NCI-H2227 (cell line): ENCODE data around the gene SRRM4.

ENCODE experiments used
- DNase-seq: peaks from one replicate; lab custom pipeline; 2025; ENCODE audit not compliant: unreplicated experiment; lab: John Stamatoyannopoulos, UW

SRRM4 gene

GRCh38 chr12:119183942-119184695 lies 202.8 kb downstream of the SRRM4 start:
- DNase-seq, result no peak

GRCh38 chr12:119195256-119195655 lies 213.9 kb downstream of the SRRM4 start:
- DNase-seq, result no peak

- DNase-seq, result no peak
Measured at GRCh38 chr12:119198440-119198839, 217.1 kb downstream of the SRRM4 start.

GRCh38 chr12:119200601-119201000 lies 219.3 kb downstream of the SRRM4 start:
- DNase-seq, result no peak

- DNase-seq, result peak; percentile 45
Measured at GRCh38 chr12:119201789-119202543, 220.6 kb downstream of the SRRM4 start.

GRCh38 chr12:119202544-119202943 lies 221.2 kb downstream of the SRRM4 start:
- DNase-seq, result no peak

- DNase-seq, result no peak
Measured at GRCh38 chr12:119204131-119204530, 222.8 kb downstream of the SRRM4 start.

GRCh38 chr12:119204671-119205285 lies 223.4 kb downstream of the SRRM4 start:
- DNase-seq, result no peak

GRCh38 chr12:119206348-119207062 lies 225.2 kb downstream of the SRRM4 start:
- no peak for DNase-seq

- no peak for DNase-seq
Measured at GRCh38 chr12:119207063-119207560, 225.8 kb downstream of the SRRM4 start.

GRCh38 chr12:119208626-119209061 lies 227.3 kb downstream of the SRRM4 start:
- DNase-seq, result peak; percentile 52

- peak; percentile 63 for DNase-seq
Measured at GRCh38 chr12:119211884-119212283, 230.5 kb downstream of the SRRM4 start.
